Measurements from ENCODE around the gene TMEM260. TPM values are rescaled to one million over a fixed set of nuclear protein-coding genes. Genes with fewer than 3 reads are reported as not detected.

TMEM260 gene
- total and polyA plus RNA-seq, 10 of the 15 experiments (the other 5 are each of a cell fraction or from before 2014, with no cell fraction given) = 3.2 to 13.6 (median 11.0) TPM

DNA sequence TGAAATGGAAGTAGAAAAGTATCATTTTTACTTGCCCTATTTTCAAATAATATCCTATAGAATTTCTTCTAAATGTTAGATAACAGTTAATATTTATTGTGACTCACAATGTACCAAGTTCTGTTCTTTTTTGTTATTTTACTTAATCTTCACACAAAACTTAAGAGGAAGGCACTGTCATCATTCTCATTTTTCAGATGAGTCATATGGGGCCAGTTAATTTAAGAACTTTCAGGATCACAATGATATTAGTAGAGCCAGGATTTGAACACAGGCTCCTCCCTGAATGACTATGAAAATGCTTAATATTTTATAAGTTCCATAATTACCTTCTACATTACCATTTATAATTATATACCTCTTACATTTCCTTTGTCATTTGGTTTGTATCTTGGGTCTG, 10.4 kb upstream of the TMEM260 start:
- POLR2A ChIA-PET = no interaction called here

DNA sequence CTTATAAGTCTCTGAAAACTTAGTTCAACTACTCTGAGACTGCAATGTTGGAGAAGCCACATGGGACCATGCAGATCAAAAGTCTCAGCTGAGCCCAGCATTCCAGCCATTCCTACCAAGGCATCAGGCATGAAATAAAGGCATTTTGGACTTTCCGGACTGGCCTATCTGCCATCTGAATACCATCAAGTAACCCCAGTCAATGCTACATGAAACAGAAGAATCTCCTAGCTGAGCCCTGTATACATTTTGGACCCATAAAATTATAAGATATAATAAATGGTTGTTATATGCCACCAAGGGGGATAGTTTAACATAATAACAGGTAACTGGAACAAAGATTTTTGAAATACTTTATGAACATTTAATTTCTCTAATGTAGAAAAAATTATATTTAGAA, 9.3 kb upstream of the TMEM260 start:
- Histone ChIP-seq H2AFZ (ENCODE audit: control insufficient read depth, low read depth, low read length) (no peak overlapping the region), H4K20me1 (ENCODE audit: control insufficient read depth, insufficient read depth) (no peaks in the 10 kb centered on the region), H3K27ac (ENCODE audit: control insufficient read depth, insufficient read depth) (no peak overlapping the region), H3K79me2 (ENCODE audit: control insufficient read depth, insufficient read depth, low read length) (no peaks in the 10 kb centered on the region), H3K27me3 (replicated peaks in 1 of 2; ENCODE audit: control insufficient read depth in 2 of 2, insufficient read depth in 2 of 2, low read length in 1 of 2) (no peaks in the 10 kb centered on the region), H3K9ac (ENCODE audit: control insufficient read depth, insufficient read depth, low read length) (no peak overlapping the region), H3K4me1 (ENCODE audit: control insufficient read depth, insufficient read depth, low read length) (no peaks in the 10 kb centered on the region), H3K4me3 (no peak overlapping the region), H3K4me2 (ENCODE audit: control insufficient read depth, insufficient read depth) (no peak overlapping the region), H3K9me3 (replicated peaks; ENCODE audit: control insufficient read depth, insufficient read depth, low read length) (no peaks in the 10 kb centered on the region), H3K36me3 (ENCODE audit: control insufficient read depth in 2 of 2, insufficient read depth in 2 of 2, low read length in 1 of 2) (no peaks in the 10 kb centered on the region)
- in situ Hi-C loops (cut with MboI) = no loop called here
- CTCF ChIA-PET = no interaction called here
- no TSS peak for BruUV-seq (replicated peaks)
- ATAC-seq (no peak), DNase-seq (ENCODE audit: low read depth, low spot score) (no peak), FAIRE-seq (no peak)
- RAD21 ChIA-PET (ENCODE audit: unreplicated experiment) = no interaction called here
- POLR2A ChIA-PET = interaction anchor here (0.6 to 1.0 kb wide), 4 partner anchors 10 to 833 kb away, joined by 3 to 4 read pairs (median 4); no protein-coding TSS in a partner anchor
- WGBS (ENCODE audit: insufficient coverage, insufficient replicate concordance, low lambda C conversion rate, missing lambda C conversion rate) = 57% methylated on average over 1 of the region's 1 CpG
- intact Hi-C loops (cut with micrococcal nuclease; ENCODE audit: unreplicated experiment) = no loop called here
- TF ChIP-seq NFYB (IDR thresholded peaks at IDR 0.05; ENCODE audit: insufficient read depth, low read depth, low read length) (no peak), EP300 (IDR thresholded peaks at IDR 0.05; ENCODE audit: borderline replicate concordance in 1 of 2, control insufficient read depth in 1 of 2, low read depth in 2 of 2, low read length in 2 of 2) (no peak)
- SMC1A ChIA-PET (ENCODE audit: uncharacterized antibody, unreplicated experiment) = no interaction called here

More for the DNA sequence above, 10.4 kb upstream of the TMEM260 start:
- Histone ChIP-seq H3K4me2 (ENCODE audit: control insufficient read depth, insufficient read depth) (no peak overlapping the region), H3K27me3 (replicated peaks in 1 of 2; ENCODE audit: control insufficient read depth in 2 of 2, insufficient read depth in 2 of 2, low read length in 1 of 2) (no peaks in the 10 kb centered on the region), H3K27ac (ENCODE audit: control insufficient read depth, insufficient read depth) (no peak overlapping the region), H3K9me3 (replicated peaks; ENCODE audit: control insufficient read depth, insufficient read depth, low read length) (no peaks in the 10 kb centered on the region), H3K4me3 (no peak overlapping the region), H4K20me1 (ENCODE audit: control insufficient read depth, insufficient read depth) (no peaks in the 10 kb centered on the region), H3K36me3 (ENCODE audit: control insufficient read depth in 2 of 2, insufficient read depth in 2 of 2, low read length in 1 of 2) (no peaks in the 10 kb centered on the region), H2AFZ (ENCODE audit: control insufficient read depth, low read depth, low read length) (no peak overlapping the region), H3K79me2 (ENCODE audit: control insufficient read depth, insufficient read depth, low read length) (no peaks in the 10 kb centered on the region), H3K4me1 (ENCODE audit: control insufficient read depth, insufficient read depth, low read length) (no peaks in the 10 kb centered on the region), H3K9ac (ENCODE audit: control insufficient read depth, insufficient read depth, low read length) (no peak overlapping the region)
- intact Hi-C loops (cut with micrococcal nuclease; ENCODE audit: unreplicated experiment) (no loop called here), in situ Hi-C loops (cut with MboI) (no loop called here)
- BruUV-seq (replicated peaks) = no TSS peak
- ChIA-PET RAD21 (ENCODE audit: unreplicated experiment) (no interaction called here), CTCF (no interaction called here), SMC1A (ENCODE audit: uncharacterized antibody, unreplicated experiment) (interaction anchor here (1.3 kb wide), 1 partner anchor 8 kb away, joined by 3 read pairs; no protein-coding TSS in a partner anchor)
- TF ChIP-seq JUNB (IDR thresholded peaks at IDR 0.05) = 0 out of 2 replicates have a peak, but pooled peaks have one; percentile 13
- TF ChIP-seq, protein P1, sequence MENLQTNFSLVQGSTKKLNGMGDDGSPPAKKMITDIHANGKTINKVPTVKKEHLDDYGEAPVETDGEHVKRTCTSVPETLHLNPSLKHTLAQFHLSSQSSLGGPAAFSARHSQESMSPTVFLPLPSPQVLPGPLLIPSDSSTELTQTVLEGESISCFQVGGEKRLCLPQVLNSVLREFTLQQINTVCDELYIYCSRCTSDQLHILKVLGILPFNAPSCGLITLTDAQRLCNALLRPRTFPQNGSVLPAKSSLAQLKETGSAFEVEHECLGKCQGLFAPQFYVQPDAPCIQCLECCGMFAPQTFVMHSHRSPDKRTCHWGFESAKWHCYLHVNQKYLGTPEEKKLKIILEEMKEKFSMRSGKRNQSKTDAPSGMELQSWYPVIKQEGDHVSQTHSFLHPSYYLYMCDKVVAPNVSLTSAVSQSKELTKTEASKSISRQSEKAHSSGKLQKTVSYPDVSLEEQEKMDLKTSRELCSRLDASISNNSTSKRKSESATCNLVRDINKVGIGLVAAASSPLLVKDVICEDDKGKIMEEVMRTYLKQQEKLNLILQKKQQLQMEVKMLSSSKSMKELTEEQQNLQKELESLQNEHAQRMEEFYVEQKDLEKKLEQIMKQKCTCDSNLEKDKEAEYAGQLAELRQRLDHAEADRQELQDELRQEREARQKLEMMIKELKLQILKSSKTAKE (IDR thresholded peaks at IDR 0.05; ENCODE audit: low read depth, poor library complexity, severe bottlenecking) = no peak
- no peak for FAIRE-seq
- ATAC-seq = no peak
- no peak for DNase-seq (ENCODE audit: low read depth, low spot score)

All from GM12878 (cell line).